ENCODE results near the gene CD28.

CD28 gene

GRCh38 chr2:203667838-203668237 lies 38.6 kb upstream of the CD28 start:
- no peak overlapping the region for H3K27ac ChIP-seq
- TF ChIP-seq CTCF (conservative IDR thresholded peaks at IDR 0.05), result no peak

GRCh38 chr2:203669820-203670219 lies 36.6 kb upstream of the CD28 start:
- no peak overlapping the region for H3K27ac ChIP-seq
- no peak for TF ChIP-seq CTCF (conservative IDR thresholded peaks at IDR 0.05)

- no peak for TF ChIP-seq CTCF (conservative IDR thresholded peaks at IDR 0.05)
- no peak overlapping the region for H3K27ac ChIP-seq
Observed at GRCh38 chr2:203670939-203671338, 35.5 kb upstream of the CD28 start.

GRCh38 chr2:203671876-203672275 lies 34.6 kb upstream of the CD28 start:
- H3K27ac ChIP-seq, result no peak overlapping the region
- no peak for TF ChIP-seq CTCF (conservative IDR thresholded peaks at IDR 0.05)

GRCh38 chr2:203672856-203673255 lies 33.6 kb upstream of the CD28 start:
- no peak overlapping the region for H3K27ac ChIP-seq
- no peak for TF ChIP-seq CTCF (conservative IDR thresholded peaks at IDR 0.05)

- no peak overlapping the region for H3K27ac ChIP-seq
- no peak for TF ChIP-seq CTCF (conservative IDR thresholded peaks at IDR 0.05)
Observed at GRCh38 chr2:203673933-203674332, 32.5 kb upstream of the CD28 start.

- H3K27ac ChIP-seq, result no peak overlapping the region
- TF ChIP-seq CTCF (conservative IDR thresholded peaks at IDR 0.05), result no peak
Observed at GRCh38 chr2:203675086-203675485, 31.4 kb upstream of the CD28 start.

GRCh38 chr2:203678971-203679370 lies 27.5 kb upstream of the CD28 start:
- no peak overlapping the region for H3K27ac ChIP-seq

More at GRCh38 chr2:203678971-203679370, 27.5 kb upstream of the CD28 start:
- no peak for TF ChIP-seq CTCF (conservative IDR thresholded peaks at IDR 0.05)

Data from VCaP (cell line).